H1 (cell line): ENCODE measurements around the gene KDM6A. TPM values are rescaled to one million over a fixed set of nuclear protein-coding genes. Genes with fewer than 3 reads are reported as not detected.

Experiments
- CTCF ChIA-PET: fragments of 300-600 bp; sonication (Branson Sonifier 250); formaldehyde crosslinking; loops from one replicate; lab custom pipeline; 2021; ENCODE audit not compliant: partially characterized antibody; lab: Charles Lee
- POLR2A ChIA-PET: fragments of 300-600 bp; sonication (Branson Sonifier 250); formaldehyde crosslinking; loops from one replicate; lab custom pipeline; 2021; ENCODE audit warnings: inconsistent platforms; ENCODE audit not compliant: partially characterized antibody; lab: Charles Lee
- DNase-seq, 2 experiments: peaks; one replicate each; pipeline versions ENCODE4 v3.0.0 to v3.0.0-alpha.2; 2010 to 2022; ENCODE audit warnings: low spot score in 2 of 2, low read depth in 1 of 2, mixed read lengths in 1 of 2
- FAIRE-seq: peaks from 2 replicates; lab custom pipeline; 2011; peaks lifted over from hg19 to GRCh38; lab: Jason Lieb, UNC
- H2AFZ ChIP-seq: 2 replicates; pipeline ENCODE4 v1.8.1; 2012; ENCODE audit warnings: low read length, inconsistent platforms
- H2AK5ac ChIP-seq: 2 replicates; pipeline ENCODE4 v1.6.1; 2013; ENCODE audit warnings: low read depth, low read length
- H2BK120ac ChIP-seq: replicated peaks from 2 replicates; pipeline ENCODE3; 2013; ENCODE audit warnings: low read depth, low read length, inconsistent platforms
- H2BK12ac ChIP-seq: 2 replicates; pipeline ENCODE4 v1.6.1; 2013; ENCODE audit warnings: low read depth, low read length
- H2BK15ac ChIP-seq: 2 replicates; pipeline ENCODE4 v1.6.1; 2013; ENCODE audit warnings: low read length
- H2BK20ac ChIP-seq: 2 replicates; pipeline ENCODE4 v1.6.1; 2013; ENCODE audit warnings: low read length
- H2BK5ac ChIP-seq: 2 replicates; pipeline ENCODE4 v1.6.1; 2013; ENCODE audit warnings: low read depth, low read length
- H3K14ac ChIP-seq: 2 replicates; pipeline ENCODE4 v1.6.1; 2013; ENCODE audit warnings: inconsistent platforms; ENCODE audit not compliant: insufficient read length
- H3K18ac ChIP-seq: 2 replicates; pipeline ENCODE4 v1.6.1; 2013; ENCODE audit warnings: low read length; ENCODE audit errors: extremely low read depth
- H3K23ac ChIP-seq: 2 replicates; pipeline ENCODE4 v1.6.1; 2013; ENCODE audit warnings: inconsistent platforms; ENCODE audit not compliant: insufficient read length
- H3K23me2 ChIP-seq: 2 replicates; pipeline ENCODE4 v1.6.1; 2013; ENCODE audit warnings: low read depth, low read length
- H3K27ac ChIP-seq: 2 replicates; pipeline ENCODE4 v1.6.1; 2011; ENCODE audit warnings: low read depth, low read length, inconsistent platforms
- H3K27me3 ChIP-seq, 4 experiments: replicated peaks in 1 of 4; 1 replicate in 1 of 4; 2 replicates in 3 of 4; pipeline versions ENCODE4 v1.6.1 to v1.8.1; 2011 to 2013; ENCODE audit warnings: low read length in 3 of 4, mild to moderate bottlenecking in 3 of 4, inconsistent platforms in 2 of 4, mixed read lengths in 2 of 4, moderate library complexity in 1 of 4; ENCODE audit not compliant: control insufficient read depth in 3 of 4, insufficient read depth in 3 of 4; ENCODE audit errors: extremely low read depth in 1 of 4
- H3K36me3 ChIP-seq, 4 experiments: 2 replicates each; pipeline versions ENCODE4 v1.6.1 to v1.8.1; 2011 to 2013; ENCODE audit warnings: mild to moderate bottlenecking in 4 of 4, low read length in 3 of 4, moderate library complexity in 2 of 4, control low read depth in 1 of 4, inconsistent platforms in 1 of 4; ENCODE audit not compliant: insufficient read depth in 4 of 4, control insufficient read depth in 2 of 4
- H3K4ac ChIP-seq: replicated peaks from 2 replicates; pipeline ENCODE3; 2013; ENCODE audit warnings: low read length, low read depth, mixed read lengths, inconsistent platforms; ENCODE audit not compliant: insufficient read length
- H3K4me1 ChIP-seq, 4 experiments: replicated peaks in 1 of 4; 1 replicate in 1 of 4; 2 replicates in 3 of 4; pipeline versions ENCODE4 v1.6.1 to v1.8.1; 2011 to 2013; ENCODE audit warnings: low read length in 3 of 4, inconsistent platforms in 2 of 4, mixed read lengths in 1 of 4; ENCODE audit not compliant: insufficient read depth in 4 of 4, control insufficient read depth in 3 of 4
- H3K4me2 ChIP-seq, 2 experiments: 2 replicates each; pipeline versions ENCODE4 v1.6.1 to v1.8.1; 2011 to 2013; ENCODE audit warnings: low read depth in 2 of 2, low read length in 2 of 2, control low read depth in 1 of 2, inconsistent platforms in 1 of 2, mild to moderate bottlenecking in 1 of 2; ENCODE audit not compliant: insufficient read depth in 1 of 2
- H3K4me3 ChIP-seq, 4 experiments: fragments of 200-600, 300-600 bp in 1 of 4; sonication (generic), shearing (Covaris generic), sonication (Bioruptor Twin) in 1 of 4; 2 replicates each; pipeline versions ENCODE4 v1.5.1 to v1.8.1; 2011 to 2016; ENCODE audit warnings: low read length in 4 of 4, low read depth in 3 of 4, control low read depth in 2 of 4, inconsistent platforms in 2 of 4, mild to moderate bottlenecking in 2 of 4, mixed read lengths in 1 of 4, moderate library complexity in 1 of 4; ENCODE audit not compliant: insufficient read depth in 2 of 4; ENCODE audit errors: extremely low read depth in 1 of 4
- H3K56ac ChIP-seq: replicated peaks from 2 replicates; pipeline ENCODE3; 2013; ENCODE audit warnings: low read depth, mild to moderate bottlenecking, mixed read lengths, low read length, inconsistent platforms; ENCODE audit not compliant: insufficient read length
- H3K79me1 ChIP-seq: 2 replicates; pipeline ENCODE4 v1.6.1; 2013; ENCODE audit warnings: low read depth, low read length, control low read depth
- H3K79me2 ChIP-seq, 2 experiments: 2 replicates each; pipeline versions ENCODE4 v1.6.1 to v1.8.1; 2012 to 2013; ENCODE audit warnings: low read length in 2 of 2, mild to moderate bottlenecking in 2 of 2, inconsistent platforms in 1 of 2; ENCODE audit not compliant: insufficient read depth in 2 of 2, control insufficient read depth in 1 of 2
- H3K9ac ChIP-seq, 4 experiments: replicated peaks in 1 of 4; 1 replicate in 1 of 4; 2 replicates in 3 of 4; pipeline versions ENCODE4 v1.6.1 to v1.8.1; 2011 to 2013; ENCODE audit warnings: low read depth in 3 of 4, low read length in 3 of 4, control low read depth in 2 of 4, mild to moderate bottlenecking in 2 of 4, moderate library complexity in 2 of 4, inconsistent platforms in 1 of 4; ENCODE audit errors: extremely low read depth in 1 of 4
- H3K9me3 ChIP-seq, 2 experiments: 2 replicates each; pipeline versions ENCODE4 v1.6.1 to v1.8.1; 2012 to 2013; ENCODE audit warnings: mild to moderate bottlenecking in 2 of 2, moderate library complexity in 2 of 2, control low read depth in 1 of 2, inconsistent platforms in 1 of 2, low read depth in 1 of 2, low read length in 1 of 2, mixed read lengths in 1 of 2; ENCODE audit not compliant: insufficient read depth in 2 of 2
- H4K20me1 ChIP-seq, 2 experiments: replicated peaks in 1 of 2; 2 replicates each; pipeline versions ENCODE3 to v1.8.1; 2011 to 2013; ENCODE audit warnings: inconsistent platforms in 2 of 2, low read length in 2 of 2, mild to moderate bottlenecking in 1 of 2; ENCODE audit not compliant: insufficient read depth in 2 of 2, control insufficient read depth in 1 of 2
- H4K5ac ChIP-seq: 2 replicates; pipeline ENCODE4 v1.6.1; 2013; ENCODE audit warnings: low read length, low read depth, mixed read lengths, inconsistent platforms; ENCODE audit not compliant: insufficient read length
- H4K8ac ChIP-seq: 2 replicates; pipeline ENCODE4 v1.8.0; 2013; ENCODE audit warnings: mild to moderate bottlenecking, moderate library complexity, low read length, inconsistent platforms; ENCODE audit not compliant: insufficient read depth; ENCODE audit errors: extremely low read depth
- H4K91ac ChIP-seq: replicated peaks from 2 replicates; pipeline ENCODE3; 2013; ENCODE audit warnings: low read length, mixed read lengths, inconsistent platforms; ENCODE audit not compliant: insufficient read length
- BCL11A ChIP-seq, 2 experiments: IDR thresholded peaks; one replicate each; pipeline ENCODE4 v1.6.1; 2011; ENCODE audit warnings: low read depth in 2 of 2, low read length in 2 of 2, mild to moderate bottlenecking in 2 of 2
- CREB1 ChIP-seq: IDR thresholded peaks from 2 replicates; pipeline ENCODE4 v1.6.1; 2012; ENCODE audit warnings: inconsistent platforms
- KDM5A ChIP-seq: fragments of 200-600 bp; IDR thresholded peaks from 2 replicates; pipeline ENCODE4 v1.7.1; 2012; ENCODE audit warnings: mild to moderate bottlenecking, low read length, inconsistent platforms, mixed read lengths
- NRF1 ChIP-seq: IDR thresholded peaks from 2 replicates; pipeline ENCODE4 v1.6.1; 2011; ENCODE audit warnings: mild to moderate bottlenecking, low read depth, low read length, improper control_type of control experiment
- RBBP5 ChIP-seq: IDR thresholded peaks from 2 replicates; pipeline ENCODE4 v1.7.1; 2012; ENCODE audit warnings: low read depth, mild to moderate bottlenecking, inconsistent platforms, low read length, moderate library complexity, borderline replicate concordance
- RFX5 ChIP-seq: IDR thresholded peaks from 2 replicates; pipeline ENCODE4 v1.6.1; 2011; ENCODE audit warnings: low read depth, low read length, improper control_type of control experiment, borderline replicate concordance
- SIN3A ChIP-seq, 2 experiments: IDR thresholded peaks in 1 of 2; conservative IDR thresholded peaks in 1 of 2; 2 replicates each; pipeline ENCODE4 v1.6.1; 2011 to 2012; ENCODE audit warnings: low read length in 2 of 2, improper control_type of control experiment in 1 of 2, low read depth in 1 of 2, mild to moderate bottlenecking in 1 of 2
- TEAD4 ChIP-seq: IDR thresholded peaks from 2 replicates; pipeline ENCODE4 v1.6.1; 2012; ENCODE audit warnings: low read depth, low read length, inconsistent platforms, mixed read lengths
- WGBS, 2 experiments: shearing (Covaris generic) in 1 of 2; methylation state at CpG; one replicate each; pipeline versions ENCODE4 v1.1.6 to v1.1.7; 2013 to 2015; ENCODE audit warnings: low lambda C conversion rate in 2 of 2, mixed read lengths in 2 of 2, inconsistent platforms in 1 of 2, low coverage in 1 of 2, missing lambda C conversion rate in 1 of 2; ENCODE audit not compliant: insufficient replicate concordance in 2 of 2, insufficient coverage in 1 of 2, insufficient read length in 1 of 2; ENCODE audit errors: extremely low coverage in 1 of 2, missing lambda C conversion rate in 1 of 2; 5-methylcytosine and 5-hydroxymethylcytosine counted together
- polyA plus RNA-seq, 7 experiments: library from polyadenylated mRNA; depleted of rRNA in 3 of 7; stranded (reverse) in 5 of 7; unstranded in 2 of 7; fragments of >200 nt in 5 of 7; fragments of 200-250 nt in 2 of 7; gene quantifications; 1 replicate in 5 of 7; 2 replicates in 1 of 7; 4 replicates in 1 of 7; pipeline versions ENCODE4 v1.2.1 to v1.2.3, GENCODE V29; 2011 to 2013; ENCODE audit warnings: missing spikeins in 2 of 7, mixed read lengths in 2 of 7
- total RNA-seq: library from RNA; stranded (reverse); fragmentation: NEBNext Ultra II Directional; extraction: Animal tissue kit (Norgen Biotek cat#: 25700); gene quantifications from 2 replicates; pipeline ENCODE4 v1.2.1, GENCODE V29; 2021
- TF ChIP-seq, protein P1 (sequence below): IDR thresholded peaks from 2 replicates; pipeline ENCODE4 v1.6.1; 2012; ENCODE audit warnings: low read length, inconsistent platforms

Gene KDM6A
- total and polyA plus RNA-seq, 2 of the 8 experiments (the other 6 are each of a cell fraction or from before 2014, with no cell fraction given): 43.5 to 58.4 TPM

DNA sequence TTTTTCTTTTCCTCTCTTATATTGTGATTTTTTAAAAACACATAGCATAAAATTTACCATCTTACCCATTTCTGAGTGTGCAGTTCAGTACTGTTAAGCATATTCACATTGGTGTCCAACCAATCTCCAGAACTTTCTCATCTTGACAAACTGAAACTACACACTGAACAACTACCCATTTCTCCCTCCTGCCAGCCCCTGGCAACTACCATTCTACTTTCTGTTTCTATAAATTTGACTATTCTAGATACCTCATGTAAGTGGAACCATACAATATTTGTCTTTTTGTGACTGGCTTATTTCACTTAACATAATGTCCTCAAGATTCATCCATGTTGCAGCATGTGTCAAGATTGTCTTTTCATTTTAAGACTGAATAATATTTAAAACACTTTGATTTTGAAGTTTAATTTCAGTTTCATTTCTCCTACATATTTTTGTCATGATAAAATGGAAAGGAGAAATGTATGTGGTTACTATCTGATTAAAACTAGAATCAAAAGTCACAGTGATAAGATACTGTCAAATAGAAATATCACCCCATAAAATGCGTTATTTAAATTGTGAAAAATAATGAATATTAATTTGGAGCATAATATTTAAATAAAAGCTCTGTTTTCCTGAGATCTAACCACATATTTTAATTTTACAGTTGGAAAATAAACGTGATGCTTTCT, 204.9 kb downstream of the KDM6A start:
- Histone ChIP-seq H3K56ac (no peak overlapping the region), H3K4me3 (no peak overlapping the region), H4K8ac (no peak overlapping the region), H2BK15ac (no peak overlapping the region), H3K9me3 (no peaks in the 10 kb centered on the region), H2BK120ac (no peak overlapping the region), H4K91ac (no peak overlapping the region), H4K5ac (no peak overlapping the region), H3K27me3 (no peaks in the 10 kb centered on the region), H3K4me2 (no peak overlapping the region), H3K36me3 (peaks cover 0 to 44% (median 8%) of the 10 kb centered on the region in 4 experiments; a peak in 4 of 8 replicates), H3K4me1 (no peaks in the 10 kb centered on the region), H3K23ac (no peak overlapping the region), H3K4ac (no peak overlapping the region), H2BK12ac (no peak overlapping the region), H3K27ac (no peak overlapping the region), H3K9ac (no peak overlapping the region), H3K79me1 (no peaks in the 10 kb centered on the region), H2AFZ (no peak overlapping the region), H3K14ac (no peak overlapping the region), H2BK20ac (no peak overlapping the region), H4K20me1 (no peaks in the 10 kb centered on the region), H2BK5ac (no peak overlapping the region), H3K18ac (no peak overlapping the region), H2AK5ac (no peak overlapping the region), H3K79me2 (peaks cover 0 to 26% of the 10 kb centered on the region in 2 experiments; a peak in 2 of 4 replicates), H3K23me2 (no peaks in the 10 kb centered on the region)
- FAIRE-seq: no peak
- TF ChIP-seq, protein P1, sequence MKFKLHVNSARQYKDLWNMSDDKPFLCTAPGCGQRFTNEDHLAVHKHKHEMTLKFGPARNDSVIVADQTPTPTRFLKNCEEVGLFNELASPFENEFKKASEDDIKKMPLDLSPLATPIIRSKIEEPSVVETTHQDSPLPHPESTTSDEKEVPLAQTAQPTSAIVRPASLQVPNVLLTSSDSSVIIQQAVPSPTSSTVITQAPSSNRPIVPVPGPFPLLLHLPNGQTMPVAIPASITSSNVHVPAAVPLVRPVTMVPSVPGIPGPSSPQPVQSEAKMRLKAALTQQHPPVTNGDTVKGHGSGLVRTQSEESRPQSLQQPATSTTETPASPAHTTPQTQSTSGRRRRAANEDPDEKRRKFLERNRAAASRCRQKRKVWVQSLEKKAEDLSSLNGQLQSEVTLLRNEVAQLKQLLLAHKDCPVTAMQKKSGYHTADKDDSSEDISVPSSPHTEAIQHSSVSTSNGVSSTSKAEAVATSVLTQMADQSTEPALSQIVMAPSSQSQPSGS: no peak
- TF ChIP-seq CREB1: no peak
- TF ChIP-seq NRF1: no peak
- no peak for TF ChIP-seq SIN3A (conservative IDR thresholded peaks at IDR 0.05 in 1 of 2, IDR thresholded peaks at IDR 0.05 in 1 of 2; ENCODE audit: low read depth in 1 of 2, low read length in 2 of 2)
- no peak for TF ChIP-seq BCL11A (IDR thresholded peaks at IDR 0.05; ENCODE audit: low read depth in 2 of 2, low read length in 2 of 2)
- TF ChIP-seq TEAD4: no peak
- TF ChIP-seq KDM5A: no peak
- TF ChIP-seq RBBP5: no peak
- TF ChIP-seq RFX5: no peak
- POLR2A ChIA-PET: no interaction called here
- CTCF ChIA-PET: no interaction called here
- DNase-seq: no peak
- 90% methylated on average over 2 of the region's 2 CpGs; no CpG with 5 or more reads in 1 of the 2 experiments for WGBS, 2 experiments
